NCI-H1694 treated with DMSO at 0.1 percent for 48 hours (cell line): Measurements from ENCODE around the gene CLCA4.
"Not testable (repeated sequence)": the region's sequence is repeated elsewhere in the genome, so short reads cannot be mapped to it uniquely, and the experiment has no call there.

ENCODE experiments used
- DNase-seq: peaks from one replicate; lab custom pipeline; 2025; lab: John Stamatoyannopoulos, UW

The CLCA4 gene

DNA sequence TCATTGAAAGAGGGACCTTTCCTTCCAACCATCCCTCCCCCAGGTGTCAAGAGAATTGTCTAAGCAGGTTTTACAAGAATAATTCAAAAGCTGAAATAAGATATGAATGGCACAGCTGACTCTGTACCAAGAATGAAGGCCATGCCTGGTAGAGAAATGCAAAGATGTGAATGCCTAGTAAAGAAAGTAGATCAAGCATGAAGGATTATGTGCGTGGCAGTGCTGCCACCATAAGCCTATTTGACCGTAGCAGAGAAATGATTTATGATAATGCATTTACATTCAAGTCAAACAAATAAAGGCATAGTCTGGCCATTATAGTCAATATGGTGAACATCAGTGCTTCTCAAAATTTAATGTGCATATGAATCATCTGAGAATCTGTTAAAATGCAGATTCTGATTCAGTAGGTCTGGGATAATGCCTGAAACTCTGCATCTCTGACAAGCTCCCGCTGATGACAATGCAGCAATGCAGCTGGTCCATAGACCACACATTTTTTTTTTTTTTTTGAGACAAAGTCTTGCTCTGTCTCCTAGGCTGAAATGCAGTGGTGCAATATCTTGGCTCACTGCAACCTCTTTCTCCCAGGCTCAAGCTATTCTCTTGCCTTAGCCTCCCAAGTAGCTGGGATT is 16.6 kb upstream of the CLCA4 start:
- DNase-seq: no peak

DNA sequence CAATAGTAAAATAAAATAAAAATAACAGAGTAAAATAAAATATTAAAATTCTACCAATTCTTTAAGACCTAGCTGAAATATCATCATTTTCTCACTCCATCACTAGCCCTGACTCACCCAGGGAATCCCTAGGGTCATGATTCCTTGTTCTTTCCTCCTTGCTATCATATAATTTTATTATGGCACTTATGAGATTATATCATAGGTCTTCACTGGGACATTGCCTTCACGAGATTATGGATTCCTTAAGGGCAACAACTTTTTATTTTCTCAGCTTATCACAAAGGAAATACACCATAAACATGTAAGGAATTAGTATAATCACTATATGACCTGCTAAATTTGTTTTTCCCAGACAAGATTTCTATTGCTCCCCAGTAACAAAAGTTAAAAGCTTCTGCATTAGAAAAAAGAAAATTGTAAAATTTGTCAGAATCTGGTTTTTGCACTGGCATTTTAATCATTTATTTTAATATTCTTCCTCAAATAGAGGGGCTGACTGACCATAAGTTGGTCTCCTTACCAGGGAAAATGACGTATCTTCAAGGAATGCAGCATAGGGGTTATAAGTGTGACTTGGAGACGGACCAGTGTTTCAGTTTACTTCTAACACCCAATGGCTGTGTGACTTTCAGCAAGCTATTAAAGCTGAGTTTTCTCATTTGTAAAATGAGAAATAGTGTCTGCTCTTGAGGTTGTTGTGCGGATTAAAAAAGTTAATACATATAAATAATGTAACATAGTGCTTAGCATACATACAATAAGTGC is 8.8 kb upstream of the CLCA4 start:
- no peak for DNase-seq

- DNase-seq: no peak
Measured at GRCh38 chr1:86538775-86539174, 8.1 kb upstream of the CLCA4 start.

DNA sequence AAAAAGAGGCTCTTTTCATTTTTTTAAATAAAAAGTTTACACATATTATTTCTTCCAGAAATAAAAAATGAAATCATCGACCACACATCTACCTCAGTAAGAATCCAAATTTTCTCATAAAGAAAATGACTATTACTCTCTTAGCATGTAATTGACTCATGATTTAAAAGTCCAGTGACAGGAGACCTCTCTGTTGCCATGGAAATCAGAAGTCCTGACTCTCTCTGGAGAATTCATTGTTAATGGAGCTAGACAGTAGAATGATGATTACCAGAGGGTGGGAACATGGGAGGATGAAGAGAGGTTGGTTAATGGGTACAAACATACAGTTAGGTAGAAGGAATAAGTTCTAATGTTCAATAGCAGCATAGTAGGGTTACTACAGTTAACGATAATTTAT is 5.0 kb upstream of the CLCA4 start:
- no peak for DNase-seq

GRCh38 chr1:86542631-86543030 is 4.2 kb upstream of the CLCA4 start:
- no peak for DNase-seq

DNA sequence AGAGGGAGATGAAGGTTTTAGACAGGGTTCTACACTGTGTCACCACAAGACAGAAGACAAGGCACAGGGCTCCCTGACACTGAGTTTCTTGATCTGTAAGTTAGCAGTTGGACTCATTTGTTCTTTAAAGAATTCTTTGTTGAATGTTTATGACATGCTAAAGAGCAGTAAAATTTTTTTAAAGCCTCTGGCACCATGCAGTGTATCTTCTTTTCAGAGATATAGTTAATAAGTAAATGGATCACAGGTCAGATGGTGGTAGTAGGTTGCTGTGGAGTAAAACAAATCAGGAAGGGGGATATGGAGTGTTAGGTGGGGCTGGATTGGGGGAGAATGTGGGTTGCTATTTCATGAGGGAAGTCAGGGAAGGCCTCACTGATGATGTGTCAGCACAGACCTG is 2.0 kb downstream of the CLCA4 start:
- no peak for DNase-seq

DNA sequence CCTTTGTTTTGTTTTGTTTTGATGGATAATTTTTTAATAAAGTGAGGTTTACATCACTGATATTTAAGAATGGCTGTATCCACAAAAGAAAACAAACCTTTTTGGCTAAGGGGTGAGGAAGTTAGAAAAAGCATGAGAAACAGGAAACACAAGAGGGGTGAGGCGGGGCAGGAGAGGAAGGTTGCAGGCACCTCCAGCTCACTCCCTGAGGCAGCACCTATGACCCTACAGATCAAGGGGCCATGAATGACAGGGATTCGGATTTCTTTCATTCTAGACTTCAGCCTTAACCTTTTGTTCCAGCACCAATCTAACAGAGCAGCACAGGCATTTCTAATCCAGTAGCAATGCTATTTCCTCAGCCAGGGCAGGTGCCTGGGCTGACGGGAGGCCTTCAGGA is 4.4 kb downstream of the CLCA4 start:
- no peak for DNase-seq

DNA sequence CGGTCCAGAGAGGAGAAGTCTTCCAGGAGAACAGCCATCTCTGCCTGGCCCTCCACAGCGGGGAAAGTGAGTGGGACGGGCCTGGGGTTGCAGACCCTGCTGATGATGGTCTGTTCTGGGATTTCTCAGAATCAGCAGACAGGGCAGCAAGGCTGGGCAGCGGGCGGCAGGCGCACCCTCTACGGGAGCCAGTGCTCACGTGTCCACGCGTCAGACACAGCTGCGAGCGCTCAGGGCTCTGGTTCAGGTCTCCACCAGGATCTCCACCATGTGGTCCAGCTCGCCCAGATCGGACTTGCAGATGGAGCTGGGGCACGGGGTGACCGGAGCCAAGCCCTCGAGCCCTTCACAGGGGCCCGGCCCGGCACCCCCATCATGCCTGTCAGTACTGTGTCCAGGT is 5.5 kb downstream of the CLCA4 start:
- DNase-seq: no peak

- no peak for DNase-seq
Measured at GRCh38 chr1:86557739-86558138, 10.9 kb downstream of the CLCA4 start.

GRCh38 chr1:86563849-86564248 is 17.0 kb downstream of the CLCA4 start:
- DNase-seq: no peak

- DNase-seq: no peak
Measured at GRCh38 chr1:86567341-86567740, 20.5 kb downstream of the CLCA4 start.

DNA sequence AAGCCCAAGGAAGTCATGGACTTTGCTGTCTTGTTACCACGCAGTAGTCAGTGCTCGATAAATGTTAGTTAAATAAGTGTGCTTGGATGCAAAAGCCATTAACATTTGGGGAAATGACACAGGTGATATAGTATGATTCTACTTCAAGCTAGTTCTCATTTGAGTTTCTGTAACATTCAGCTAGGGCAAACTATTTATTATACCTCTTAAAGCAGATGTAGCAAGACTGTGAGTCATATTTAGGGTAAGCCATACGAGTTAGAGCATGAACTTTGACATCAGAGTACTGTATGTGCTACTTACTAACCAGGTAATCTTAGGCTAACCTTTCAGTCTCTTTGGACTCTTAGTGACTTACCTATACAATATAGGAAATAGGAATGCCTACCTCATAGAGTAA is 21.0 kb downstream of the CLCA4 start:
- DNase-seq: no peak

- DNase-seq: no peak
Measured at GRCh38 chr1:86573763-86574484, 27.0 kb downstream of the CLCA4 start.

- no peak for DNase-seq
Measured at GRCh38 chr1:86581231-86581630, 34.4 kb downstream of the CLCA4 start.

DNA sequence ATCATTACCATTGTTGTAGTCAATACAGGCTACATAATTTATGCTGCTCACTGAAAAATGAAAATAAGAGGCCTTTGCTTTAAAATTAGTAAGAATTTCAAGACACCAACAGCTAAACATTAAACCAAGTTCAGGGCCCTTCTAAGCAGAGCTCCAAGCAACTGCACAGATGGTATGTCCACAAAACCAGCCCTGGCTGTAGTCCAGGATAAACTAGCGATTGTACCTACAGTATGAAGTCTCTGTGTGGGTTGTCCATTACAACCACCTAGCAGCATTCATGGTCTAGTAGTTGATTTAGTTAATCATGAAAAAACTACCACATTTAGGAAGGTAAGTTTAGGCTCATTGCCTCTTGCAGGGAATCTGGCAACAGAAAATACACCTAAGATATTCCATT is 35.3 kb downstream of the CLCA4 start:
- no peak for DNase-seq

DNA sequence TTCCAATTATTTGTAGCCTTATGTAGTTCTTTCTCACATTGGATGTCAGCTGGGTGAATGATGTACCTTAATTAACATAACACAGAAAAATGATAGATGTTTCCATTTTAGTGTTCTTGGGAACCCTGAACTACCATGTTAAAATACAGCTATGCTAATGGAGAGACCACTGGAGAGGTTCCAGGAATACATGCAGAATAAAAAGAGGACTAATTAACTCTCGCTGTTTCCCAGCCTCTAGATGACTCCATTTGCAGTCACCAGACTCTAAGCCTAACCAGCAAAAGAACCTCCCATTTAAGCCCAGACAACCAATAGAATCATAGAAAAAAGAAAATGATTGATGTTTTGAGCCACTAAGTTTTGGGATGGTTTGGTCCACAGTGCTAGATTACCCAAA is 36.2 kb downstream of the CLCA4 start:
- no peak for DNase-seq

DNA sequence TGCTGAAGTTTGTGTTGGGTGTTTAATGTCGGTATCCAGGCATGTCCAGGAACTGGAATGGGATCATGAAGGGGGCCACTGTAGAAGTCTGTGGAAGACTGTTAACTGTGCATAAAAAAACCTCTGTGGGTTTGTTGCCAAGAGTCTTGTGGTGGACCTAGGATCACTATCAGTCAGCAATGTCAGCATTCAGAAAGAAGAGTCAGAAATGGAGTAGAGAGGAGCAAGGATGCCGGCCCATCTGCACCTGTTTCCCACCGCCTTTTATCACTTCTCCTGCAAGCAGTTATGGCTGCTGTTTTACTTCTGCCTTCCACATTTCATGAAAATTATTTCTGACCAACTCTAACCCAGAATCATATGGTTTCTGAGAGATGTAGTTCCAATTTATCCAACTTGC is 36.7 kb downstream of the CLCA4 start:
- no peak for DNase-seq

DNA sequence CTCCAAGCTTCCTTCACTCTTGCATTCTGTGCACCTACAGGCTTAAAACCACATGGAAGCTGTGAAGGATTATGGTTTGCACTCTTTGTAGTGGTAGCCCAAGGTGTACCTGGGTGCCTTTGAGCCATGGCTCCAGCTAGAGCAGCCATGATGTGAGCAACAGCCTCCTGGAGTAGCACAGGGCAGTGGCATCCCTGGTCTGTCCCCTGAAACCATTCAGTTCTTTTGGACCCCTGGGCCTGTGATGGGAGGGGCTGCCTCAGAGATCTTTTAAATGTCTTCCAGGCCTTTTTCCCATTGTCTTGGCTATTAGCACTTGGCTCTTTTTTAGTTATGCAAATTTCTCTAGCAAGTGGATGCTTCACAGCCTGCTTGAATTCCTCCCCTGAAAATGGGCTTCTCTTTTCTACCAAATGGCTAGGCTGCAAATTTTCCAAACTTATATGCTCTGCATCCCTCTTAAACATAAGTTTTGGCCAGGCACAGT is 47.4 kb downstream of the CLCA4 start:
- no peak for DNase-seq

GRCh38 chr1:86596224-86596623 is 49.3 kb downstream of the CLCA4 start:
- DNase-seq: no peak

GRCh38 chr1:86596741-86597290 is 49.9 kb downstream of the CLCA4 start:
- no peak for DNase-seq

DNA sequence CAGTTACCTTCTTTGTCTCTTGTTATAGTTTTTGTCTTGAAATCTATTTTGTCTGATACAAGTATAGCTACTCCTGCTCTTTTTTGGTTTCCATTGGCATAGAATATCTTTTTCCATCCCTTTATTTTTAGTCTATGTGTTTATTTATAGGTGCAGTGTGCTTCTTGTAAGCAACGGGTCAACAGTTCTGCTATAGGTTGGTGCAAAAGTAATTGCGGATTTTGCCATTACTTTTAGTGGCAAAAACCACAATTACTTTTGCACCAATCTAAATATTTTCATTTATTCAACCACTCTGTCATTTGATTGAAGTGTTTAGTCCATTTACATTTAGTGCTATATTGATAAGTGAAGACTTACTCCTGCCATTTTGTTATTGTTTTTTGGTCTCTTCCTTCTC is 59.2 kb downstream of the CLCA4 start:
- not testable (repeated sequence) for DNase-seq

DNA sequence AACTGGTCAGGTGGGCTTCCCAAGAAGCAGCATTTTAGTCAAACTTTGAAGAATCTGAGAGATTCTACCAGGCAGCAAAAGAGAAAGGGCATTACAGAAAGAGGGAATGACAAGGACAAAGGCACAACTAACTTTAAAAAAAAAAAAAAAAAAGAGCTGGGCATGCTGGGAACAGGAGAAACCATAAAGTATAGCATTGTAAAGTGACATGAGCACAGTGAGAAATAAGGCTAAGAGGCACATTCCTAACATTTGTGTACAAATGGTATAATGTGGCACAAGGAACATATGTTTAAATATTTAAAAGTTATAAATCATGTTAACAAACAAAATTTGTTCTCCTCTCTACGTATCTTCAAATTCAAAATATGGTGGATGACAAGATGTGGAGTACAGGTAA is 69.6 kb downstream of the CLCA4 start:
- no peak for DNase-seq

DNA sequence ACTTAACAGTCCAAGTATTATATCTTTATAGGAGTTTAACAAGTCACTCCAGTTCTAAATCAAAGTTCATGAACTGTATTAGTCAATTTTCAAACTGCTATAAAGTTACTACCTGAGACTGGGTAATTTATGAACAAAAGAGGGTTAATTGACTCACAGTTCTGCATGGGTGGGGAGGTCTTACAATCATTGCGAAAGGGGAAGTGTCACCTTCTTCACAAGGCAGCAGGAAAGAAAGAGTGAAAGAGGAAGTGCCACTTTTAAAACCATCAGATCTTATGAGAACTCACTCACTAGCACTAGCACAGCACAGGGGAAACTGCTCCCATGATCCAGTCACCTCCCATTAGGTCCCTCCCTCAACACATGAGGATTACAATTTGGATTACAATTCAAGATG is 70.0 kb downstream of the CLCA4 start:
- DNase-seq: no peak
